Stomach (tissue), 4 donors: ENCODE measurements around the gene SMG1.

Experiments
- CTCF ChIP-seq, 7 experiments: fragments of 450-650 bp in 4 of 7; fragments of 200-600 bp in 3 of 7; sonication (generic) in 3 of 7; IDR thresholded peaks; one replicate each; pipeline ENCODE4 v1.5.1; 2016 to 2019; ENCODE audit warnings: antibody characterized with exemption in 7 of 7, control low read depth in 2 of 7, mild to moderate bottlenecking in 1 of 7
- POLR2A ChIP-seq, 4 donors: fragments of 450-650 bp; IDR thresholded peaks; one replicate each; pipeline ENCODE4 v1.6.1; 2016; ENCODE audit warnings: antibody characterized with exemption in 4 of 4, control low read depth in 2 of 4, mild to moderate bottlenecking in 1 of 4, moderate library complexity in 1 of 4
- POLR2AphosphoS5 ChIP-seq, 3 donors: sonication (generic); formaldehyde crosslinking; IDR thresholded peaks; one replicate each; pipeline ENCODE4 v1.6.1; 2016; ENCODE audit warnings: antibody characterized with exemption in 3 of 3

GRCh38 chr16:18933501-18933900 is 7.3 kb upstream of the SMG1 start:
- TF ChIP-seq CTCF (IDR thresholded peaks at IDR 0.05) = no peak
- TF ChIP-seq POLR2A (IDR thresholded peaks at IDR 0.05) = no peak
- no peak for TF ChIP-seq POLR2AphosphoS5 (IDR thresholded peaks at IDR 0.05)
